ENCODE measurements around the gene YIF1B.

YIF1B gene

DNA sequence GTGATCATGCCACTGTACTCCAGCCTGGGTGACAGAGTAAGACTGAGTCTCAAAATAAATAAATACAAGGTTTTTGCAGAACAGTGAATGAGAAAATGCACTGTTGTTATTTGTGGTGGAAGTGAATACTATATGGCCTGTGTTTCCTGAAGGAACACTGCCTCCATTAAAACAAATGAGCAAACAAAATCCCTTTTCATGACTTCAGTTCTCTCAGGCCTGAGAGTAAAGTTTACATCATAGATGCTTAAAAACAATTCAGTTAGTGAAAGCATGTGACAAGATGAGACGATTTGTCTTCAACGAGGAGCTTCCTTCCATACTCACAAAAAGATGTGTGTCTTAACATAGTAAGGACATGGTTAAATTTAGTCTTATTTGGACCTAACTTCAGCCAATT, 37.0 kb downstream of the YIF1B start:
- no peak overlapping the region for H3K4me3 Mint-ChIP-seq
- peak overlapping the region; percentile 87 for H3K27ac Mint-ChIP-seq
- H3K9me3 Mint-ChIP-seq = no peaks in the 10 kb centered on the region
- DNase-seq = no peak
- H3K4me1 Mint-ChIP-seq = peaks cover 35% of the 10 kb centered on the region
- no peaks in the 10 kb centered on the region for H3K36me3 Mint-ChIP-seq (ENCODE audit: low read depth)
- TF ChIP-seq, protein P1, sequence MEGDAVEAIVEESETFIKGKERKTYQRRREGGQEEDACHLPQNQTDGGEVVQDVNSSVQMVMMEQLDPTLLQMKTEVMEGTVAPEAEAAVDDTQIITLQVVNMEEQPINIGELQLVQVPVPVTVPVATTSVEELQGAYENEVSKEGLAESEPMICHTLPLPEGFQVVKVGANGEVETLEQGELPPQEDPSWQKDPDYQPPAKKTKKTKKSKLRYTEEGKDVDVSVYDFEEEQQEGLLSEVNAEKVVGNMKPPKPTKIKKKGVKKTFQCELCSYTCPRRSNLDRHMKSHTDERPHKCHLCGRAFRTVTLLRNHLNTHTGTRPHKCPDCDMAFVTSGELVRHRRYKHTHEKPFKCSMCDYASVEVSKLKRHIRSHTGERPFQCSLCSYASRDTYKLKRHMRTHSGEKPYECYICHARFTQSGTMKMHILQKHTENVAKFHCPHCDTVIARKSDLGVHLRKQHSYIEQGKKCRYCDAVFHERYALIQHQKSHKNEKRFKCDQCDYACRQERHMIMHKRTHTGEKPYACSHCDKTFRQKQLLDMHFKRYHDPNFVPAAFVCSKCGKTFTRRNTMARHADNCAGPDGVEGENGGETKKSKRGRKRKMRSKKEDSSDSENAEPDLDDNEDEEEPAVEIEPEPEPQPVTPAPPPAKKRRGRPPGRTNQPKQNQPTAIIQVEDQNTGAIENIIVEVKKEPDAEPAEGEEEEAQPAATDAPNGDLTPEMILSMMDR (IDR thresholded peaks at IDR 0.05) = no peak
- peaks cover 1% of the 10 kb centered on the region for H3K27me3 Mint-ChIP-seq (ENCODE audit: low read depth, poor library complexity)

DNA sequence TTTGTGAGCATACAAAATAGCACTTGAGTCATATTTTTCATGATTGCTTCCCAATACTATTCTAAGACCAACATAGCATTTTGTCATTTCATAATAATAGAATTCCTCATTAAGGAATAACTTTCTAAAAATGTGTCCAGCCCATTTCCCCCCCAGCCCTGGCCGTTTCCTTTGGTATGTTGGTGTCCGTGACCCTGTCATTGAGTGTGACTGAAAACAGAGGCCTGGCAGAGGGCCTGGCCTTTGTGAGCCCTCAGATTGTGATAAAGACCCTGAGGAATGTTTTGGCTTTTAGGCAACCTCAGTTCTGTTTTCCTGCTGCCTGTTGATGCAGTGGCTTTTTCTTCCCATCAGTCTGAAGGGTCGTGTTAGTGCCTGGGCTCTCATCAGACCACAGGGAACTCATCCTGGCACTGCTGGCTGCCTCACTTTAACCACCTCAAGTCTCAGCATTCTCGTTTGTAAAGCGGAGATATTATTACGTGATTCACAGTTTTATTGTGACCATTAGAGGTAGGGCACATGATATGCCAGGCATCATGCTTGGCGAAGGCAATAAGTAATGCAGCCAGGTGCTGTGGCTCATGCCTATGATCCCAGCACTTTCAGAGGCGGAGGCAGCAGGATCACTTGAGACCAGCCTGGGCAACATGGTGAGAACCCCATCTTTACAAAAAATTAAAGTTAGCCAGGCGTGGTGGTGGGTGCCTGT, 37.6 kb downstream of the YIF1B start:
- no peak for DNase-seq
- no peaks in the 10 kb centered on the region for H3K9me3 Mint-ChIP-seq
- no peak overlapping the region for H3K4me3 Mint-ChIP-seq

DNA sequence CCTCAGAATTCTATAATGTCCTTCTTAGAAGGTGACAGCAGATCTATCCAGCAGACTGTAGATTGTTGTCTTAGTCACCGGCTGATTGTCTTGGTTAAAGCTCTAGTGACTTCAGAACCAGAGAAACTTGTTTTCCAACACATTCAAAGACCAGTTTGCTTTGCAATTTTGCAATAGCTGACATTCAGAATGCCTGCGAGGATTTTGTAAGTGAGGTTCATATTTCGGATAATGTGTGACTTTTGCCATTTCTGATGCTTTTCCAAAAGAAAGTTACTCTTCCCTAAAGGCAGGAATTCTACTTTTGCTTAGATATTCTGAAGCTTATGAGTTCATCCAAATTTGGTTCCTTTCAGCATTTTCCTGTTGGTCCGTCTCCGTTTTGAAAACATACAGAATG, 38.2 kb downstream of the YIF1B start:
- H3K36me3 Mint-ChIP-seq (ENCODE audit: low read depth) = no peaks in the 10 kb centered on the region
- no peaks in the 10 kb centered on the region for H3K9me3 Mint-ChIP-seq
- DNase-seq = no peak
- TF ChIP-seq, protein P1 (IDR thresholded peaks at IDR 0.05) = no peak
- peaks cover 30% of the 10 kb centered on the region for H3K4me1 Mint-ChIP-seq
- no peak overlapping the region for H3K27ac Mint-ChIP-seq
- no peak overlapping the region for H3K4me3 Mint-ChIP-seq
- peaks cover 4% of the 10 kb centered on the region for H3K27me3 Mint-ChIP-seq (ENCODE audit: low read depth, poor library complexity)

More for the DNA sequence above, 37.6 kb downstream of the YIF1B start:
- Mint-ChIP-seq H3K27ac (peak overlapping the region; percentile 87), H3K36me3 (ENCODE audit: low read depth) (no peaks in the 10 kb centered on the region), H3K4me1 (peaks cover 35% of the 10 kb centered on the region), H3K27me3 (ENCODE audit: low read depth, poor library complexity) (peaks cover 4% of the 10 kb centered on the region)
- TF ChIP-seq, protein P1 (IDR thresholded peaks at IDR 0.05) = no peak

DNA sequence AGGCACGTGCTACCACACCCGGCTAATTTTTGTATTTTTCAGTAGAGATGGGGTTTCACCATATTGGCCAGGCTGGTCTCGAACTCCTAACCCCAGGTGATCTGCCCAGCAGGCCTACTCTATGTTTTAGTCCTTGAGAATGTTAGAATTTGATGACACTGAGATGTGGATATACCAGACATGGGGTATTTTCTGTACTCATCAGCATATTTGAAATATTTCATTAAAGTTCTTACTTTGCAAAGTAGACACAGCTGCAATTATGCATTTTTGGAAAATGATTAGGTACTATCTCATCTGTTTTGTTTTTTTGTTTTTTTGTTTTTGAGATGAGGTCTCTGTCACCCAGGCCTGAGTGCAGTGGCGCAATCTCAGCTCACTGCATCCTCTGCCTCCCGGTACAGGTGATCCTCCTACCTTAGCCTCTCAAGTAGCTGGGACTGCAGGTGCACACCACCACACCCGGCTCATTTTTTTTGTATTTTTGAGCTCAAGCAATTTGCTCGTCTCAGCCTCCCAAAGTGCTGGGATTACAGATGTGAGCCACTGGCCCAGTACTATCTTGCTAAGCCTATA, 38.7 kb downstream of the YIF1B start:
- no peak overlapping the region for H3K4me3 Mint-ChIP-seq
- DNase-seq = no peak
- TF ChIP-seq, protein P1 (IDR thresholded peaks at IDR 0.05) = no peak
- no peak overlapping the region for H3K27ac Mint-ChIP-seq
- peaks cover 4% of the 10 kb centered on the region for H3K27me3 Mint-ChIP-seq (ENCODE audit: low read depth, poor library complexity)
- peaks cover 25% of the 10 kb centered on the region for H3K4me1 Mint-ChIP-seq
- H3K36me3 Mint-ChIP-seq (ENCODE audit: low read depth) = no peaks in the 10 kb centered on the region
- H3K9me3 Mint-ChIP-seq = no peaks in the 10 kb centered on the region

DNA sequence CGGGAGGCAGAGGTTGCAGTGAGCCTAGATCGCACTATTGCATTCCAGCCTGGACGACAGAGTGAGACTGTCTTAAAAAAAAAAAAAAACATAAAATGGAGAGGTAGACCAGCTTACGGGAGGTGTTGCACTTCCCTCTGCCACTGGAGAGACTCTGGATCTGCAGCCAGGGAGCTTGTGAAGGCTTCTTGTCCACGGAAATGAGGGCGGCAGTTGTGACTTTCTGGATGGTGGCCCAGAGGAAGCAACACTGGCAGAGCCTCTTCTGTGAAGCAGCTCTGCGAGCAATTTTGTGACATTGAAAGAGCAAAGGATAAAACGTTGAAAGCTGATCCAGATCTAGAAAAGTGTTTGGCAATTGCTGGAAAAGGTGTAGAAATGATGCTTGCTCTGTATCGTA, 41.0 kb downstream of the YIF1B start:
- peaks cover 30% of the 10 kb centered on the region for H3K4me1 Mint-ChIP-seq
- DNase-seq = no peak
- H3K36me3 Mint-ChIP-seq (ENCODE audit: low read depth) = no peaks in the 10 kb centered on the region
- H3K4me3 Mint-ChIP-seq = no peak overlapping the region
- no peaks in the 10 kb centered on the region for H3K9me3 Mint-ChIP-seq
- H3K27ac Mint-ChIP-seq = no peak overlapping the region
- TF ChIP-seq, protein P1 (IDR thresholded peaks at IDR 0.05) = no peak
- peaks cover 12% of the 10 kb centered on the region for H3K27me3 Mint-ChIP-seq (ENCODE audit: low read depth, poor library complexity)

DNA sequence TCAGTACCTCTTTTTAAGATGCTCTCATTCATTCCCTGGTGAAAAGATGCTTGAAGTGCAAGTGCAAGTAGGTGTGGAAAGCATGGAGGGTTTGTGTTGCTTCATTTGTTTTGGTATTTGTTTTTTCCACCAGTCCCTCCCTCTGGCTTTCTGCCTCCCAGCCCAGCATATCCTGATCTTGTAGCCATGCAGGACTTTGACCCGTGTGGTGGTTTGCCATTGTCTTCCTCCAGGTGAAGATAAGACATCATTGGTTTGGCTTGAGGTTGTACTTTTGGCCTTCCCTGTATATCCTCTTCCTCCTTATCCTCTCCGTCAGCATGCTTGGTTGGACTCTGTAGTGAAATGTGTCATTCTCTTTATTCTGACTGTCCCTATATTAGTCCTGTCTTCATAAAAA, 42.2 kb downstream of the YIF1B start:
- H3K4me1 Mint-ChIP-seq = peaks cover 36% of the 10 kb centered on the region
- H3K27me3 Mint-ChIP-seq (ENCODE audit: low read depth, poor library complexity) = peaks cover 12% of the 10 kb centered on the region
- H3K27ac Mint-ChIP-seq = no peak overlapping the region
- no peak overlapping the region for H3K4me3 Mint-ChIP-seq
- TF ChIP-seq, protein P1 (IDR thresholded peaks at IDR 0.05) = no peak
- DNase-seq = no peak
- H3K36me3 Mint-ChIP-seq (ENCODE audit: low read depth) = no peaks in the 10 kb centered on the region
- no peaks in the 10 kb centered on the region for H3K9me3 Mint-ChIP-seq
